ENCODE measurements around the gene RNF168. TPM values are rescaled to one million over a fixed set of nuclear protein-coding genes. Genes with fewer than 3 reads are reported as not detected.
"Not testable (repeated sequence)": the region's sequence is repeated elsewhere in the genome, so short reads cannot be mapped to it uniquely, and the experiment has no call there.

RNF168 gene
- total RNA-seq, 1 donor from 2014 or later: 25.1 TPM

GRCh38 chr3:196506687-196507086, 3.1 kb upstream of the RNF168 start:
- peaks cover 6% of the 10 kb centered on the region for H3K9me3 Mint-ChIP-seq
- Histone ChIP-seq H3K4me2 (no peak overlapping the region), H3K4me1 (peaks cover 7% of the 10 kb centered on the region), H3K4me3 (no peak overlapping the region), H3K27me3 (no peaks in the 10 kb centered on the region), H3K27ac (no peak overlapping the region), H2AFZ (replicated peaks) (peak overlapping the region; percentile 86), H3F3A (ENCODE audit: low read depth) (peaks cover 34% of the 10 kb centered on the region), H3K9ac (no peak overlapping the region), H3K36me3 (no peaks in the 10 kb centered on the region), H3K9me3 (ENCODE audit: low read depth) (no peaks in the 10 kb centered on the region), H3K79me2 (ENCODE audit: low read depth) (peaks cover 16% of the 10 kb centered on the region), H4K20me1 (ENCODE audit: low read depth) (peaks cover 12% of the 10 kb centered on the region)
- no peak overlapping the region for H3K4me3 Mint-ChIP-seq
- TF ChIP-seq EZH2 (IDR thresholded peaks at IDR 0.05): no peak
- TF ChIP-seq EZH2phosphoT487 (IDR thresholded peaks at IDR 0.05): no peak
- DNase-seq (ENCODE audit: low spot score): no peak
- H3K27me3 Mint-ChIP-seq (ENCODE audit: insufficient read depth, low read depth): peaks cover 10% of the 10 kb centered on the region
- H3K27ac Mint-ChIP-seq: peak overlapping the region; percentile 9
- peaks cover 3% of the 10 kb centered on the region for H3K36me3 Mint-ChIP-seq
- peaks cover 7% of the 10 kb centered on the region for H3K4me1 Mint-ChIP-seq

- Histone ChIP-seq H3K9ac (no peak overlapping the region), H3K36me3 (no peaks in the 10 kb centered on the region), H3K27ac (no peak overlapping the region), H3K79me2 (ENCODE audit: low read depth) (peaks cover 37% of the 10 kb centered on the region), H3K4me3 (no peak overlapping the region), H4K20me1 (ENCODE audit: low read depth) (peaks cover 28% of the 10 kb centered on the region), H3K4me1 (peaks cover 13% of the 10 kb centered on the region), H3K9me3 (ENCODE audit: low read depth) (no peaks in the 10 kb centered on the region), H3K27me3 (no peaks in the 10 kb centered on the region), H3K4me2 (peak overlapping the region; percentile 79), H3F3A (ENCODE audit: low read depth) (peaks cover 34% of the 10 kb centered on the region), H2AFZ (replicated peaks) (no peak overlapping the region)
- DNase-seq (ENCODE audit: low spot score): no peak
- TF ChIP-seq, protein P1, sequence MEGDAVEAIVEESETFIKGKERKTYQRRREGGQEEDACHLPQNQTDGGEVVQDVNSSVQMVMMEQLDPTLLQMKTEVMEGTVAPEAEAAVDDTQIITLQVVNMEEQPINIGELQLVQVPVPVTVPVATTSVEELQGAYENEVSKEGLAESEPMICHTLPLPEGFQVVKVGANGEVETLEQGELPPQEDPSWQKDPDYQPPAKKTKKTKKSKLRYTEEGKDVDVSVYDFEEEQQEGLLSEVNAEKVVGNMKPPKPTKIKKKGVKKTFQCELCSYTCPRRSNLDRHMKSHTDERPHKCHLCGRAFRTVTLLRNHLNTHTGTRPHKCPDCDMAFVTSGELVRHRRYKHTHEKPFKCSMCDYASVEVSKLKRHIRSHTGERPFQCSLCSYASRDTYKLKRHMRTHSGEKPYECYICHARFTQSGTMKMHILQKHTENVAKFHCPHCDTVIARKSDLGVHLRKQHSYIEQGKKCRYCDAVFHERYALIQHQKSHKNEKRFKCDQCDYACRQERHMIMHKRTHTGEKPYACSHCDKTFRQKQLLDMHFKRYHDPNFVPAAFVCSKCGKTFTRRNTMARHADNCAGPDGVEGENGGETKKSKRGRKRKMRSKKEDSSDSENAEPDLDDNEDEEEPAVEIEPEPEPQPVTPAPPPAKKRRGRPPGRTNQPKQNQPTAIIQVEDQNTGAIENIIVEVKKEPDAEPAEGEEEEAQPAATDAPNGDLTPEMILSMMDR (IDR thresholded peaks at IDR 0.05): no peak
- TF ChIP-seq EZH2phosphoT487 (IDR thresholded peaks at IDR 0.05) (no peak), EZH2 (IDR thresholded peaks at IDR 0.05) (no peak)
- Mint-ChIP-seq H3K27ac (peak overlapping the region; percentile 88), H3K9me3 (peaks cover 6% of the 10 kb centered on the region), H3K36me3 (peaks cover 15% of the 10 kb centered on the region), H3K4me1 (peaks cover 24% of the 10 kb centered on the region), H3K27me3 (ENCODE audit: insufficient read depth, low read depth) (peaks cover 9% of the 10 kb centered on the region), H3K4me3 (peak overlapping the region; percentile 100)
Measured at GRCh38 chr3:196504556-196504955, 988 bp upstream of the RNF168 start.

DNA sequence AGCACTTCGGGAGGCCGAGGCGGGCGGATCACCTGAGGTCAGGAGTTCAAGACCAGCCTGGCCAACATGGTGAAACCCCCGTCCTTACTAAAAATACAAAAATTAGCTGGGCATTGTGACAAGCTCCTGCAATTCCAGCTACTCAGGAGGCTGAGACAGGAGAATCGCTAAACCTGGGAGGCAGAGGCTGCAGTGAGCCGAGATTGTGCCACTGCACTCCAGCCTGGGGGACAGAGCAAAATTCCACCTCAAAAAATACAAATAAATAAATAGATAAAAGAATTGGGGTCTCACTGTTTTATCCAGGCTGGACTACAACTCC, 470 bp upstream of the RNF168 start:
- Histone ChIP-seq H3K4me2 (peak overlapping the region; percentile 79), H4K20me1 (ENCODE audit: low read depth) (peaks cover 28% of the 10 kb centered on the region), H3F3A (ENCODE audit: low read depth) (peaks cover 34% of the 10 kb centered on the region), H3K79me2 (ENCODE audit: low read depth) (peaks cover 43% of the 10 kb centered on the region), H3K4me3 (peak overlapping the region; percentile 72), H3K4me1 (peaks cover 13% of the 10 kb centered on the region)
- peaks cover 20% of the 10 kb centered on the region for H3K36me3 Mint-ChIP-seq
- not testable (repeated sequence) for H3K36me3 ChIP-seq; H3K27me3 Mint-ChIP-seq (ENCODE audit: insufficient read depth, low read depth); DNase-seq (ENCODE audit: low spot score); H3K9me3 ChIP-seq (ENCODE audit: low read depth); H3K9ac ChIP-seq; H2AFZ ChIP-seq (replicated peaks); H3K27ac ChIP-seq; H3K9me3 Mint-ChIP-seq; H3K27me3 ChIP-seq
- H3K27ac Mint-ChIP-seq: peak overlapping the region; percentile 88
- peaks cover 29% of the 10 kb centered on the region for H3K4me1 Mint-ChIP-seq
- peak overlapping the region; percentile 100 for H3K4me3 Mint-ChIP-seq

GRCh38 chr3:196502775-196503195, 783 bp downstream of the RNF168 start:
- peak overlapping the region; percentile 100 for H3K4me3 Mint-ChIP-seq
- H3K27ac Mint-ChIP-seq: peak overlapping the region; percentile 90
- peaks cover 55% of the 10 kb centered on the region for H3K79me2 ChIP-seq (ENCODE audit: low read depth)
- H3K9ac ChIP-seq: peak overlapping the region; percentile 51
- H3K27ac ChIP-seq: peak overlapping the region; percentile 93
- no peaks in the 10 kb centered on the region for H3K9me3 ChIP-seq (ENCODE audit: low read depth)
- peak; percentile 45 for DNase-seq (ENCODE audit: low spot score)
- no peak for TF ChIP-seq EZH2 (IDR thresholded peaks at IDR 0.05)
- TF ChIP-seq, protein P1 (IDR thresholded peaks at IDR 0.05): no peak
- TF ChIP-seq EZH2phosphoT487 (IDR thresholded peaks at IDR 0.05): no peak
- no peaks in the 10 kb centered on the region for H3K36me3 ChIP-seq
- no peak overlapping the region for H2AFZ ChIP-seq (replicated peaks)
- peaks cover 9% of the 10 kb centered on the region for H3K27me3 Mint-ChIP-seq (ENCODE audit: insufficient read depth, low read depth)
- H4K20me1 ChIP-seq (ENCODE audit: low read depth): peaks cover 28% of the 10 kb centered on the region
- peaks cover 13% of the 10 kb centered on the region for H3K4me1 ChIP-seq
- H3K9me3 Mint-ChIP-seq: peaks cover 8% of the 10 kb centered on the region
- H3K27me3 ChIP-seq: no peaks in the 10 kb centered on the region
- H3F3A ChIP-seq (ENCODE audit: low read depth): peaks cover 34% of the 10 kb centered on the region
- H3K4me2 ChIP-seq: peak overlapping the region; percentile 79
- H3K36me3 Mint-ChIP-seq: peaks cover 28% of the 10 kb centered on the region
- peaks cover 31% of the 10 kb centered on the region for H3K4me1 Mint-ChIP-seq
- H3K4me3 ChIP-seq: peak overlapping the region; percentile 72
